Stimulated activated CD4-positive, alpha-beta T cell treated with anti-CD3 and anti-CD28 coated beads, Interleukin-4, amount 100 ng/mL, for 48 hours (primary cell): ENCODE results near the gene ATP6V1G2.

Experiments used
- DNase-seq, 2 donors: peaks; one replicate each; pipeline ENCODE4 v3.0.0-alpha.2; 2020; ENCODE audit warnings: low read depth in 2 of 2

Gene ATP6V1G2

GRCh38 chr6:31575952-31576685, 29.7 kb upstream of the ATP6V1G2 start:
- no peak for DNase-seq

GRCh38 chr6:31575335-31575901, 29.0 kb upstream of the ATP6V1G2 start, which contains the start of gene TNF:
Gene TNF (plus strand): TSS chr6:31575565. CDS start chr6:31575742, 177 bp downstream.
- DNase-seq, result peak; percentile 76 to 83

- no peak for DNase-seq
Measured at GRCh38 chr6:31574106-31575061, 28.0 kb upstream of the ATP6V1G2 start.

- DNase-seq, result no peak
Measured at GRCh38 chr6:31573239-31574105, 27.1 kb upstream of the ATP6V1G2 start.

GRCh38 chr6:31572041-31572911, 25.9 kb upstream of the ATP6V1G2 start, which contains the start of gene LTA:
Gene LTA (plus strand): TSS chr6:31572289. CDS start chr6:31572743, 454 bp downstream.
- peak; percentile 72 to 81 for DNase-seq

GRCh38 chr6:31569861-31570536, 23.6 kb upstream of the ATP6V1G2 start:
- no peak for DNase-seq

- DNase-seq, result peak in 1 of 2 donors; percentile 73
Measured at GRCh38 chr6:31568537-31568961, 22.1 kb upstream of the ATP6V1G2 start.

GRCh38 chr6:31567531-31568370, 21.3 kb upstream of the ATP6V1G2 start:
- DNase-seq, result no peak

GRCh38 chr6:31560697-31561058, 14.3 kb upstream of the ATP6V1G2 start:
- DNase-seq, result no peak

GRCh38 chr6:31559958-31560696, 13.7 kb upstream of the ATP6V1G2 start:
- peak in 1 of 2 donors; percentile 38 for DNase-seq

GRCh38 chr6:31559606-31559957, 13.2 kb upstream of the ATP6V1G2 start:
- no peak for DNase-seq

- peak in 1 of 2 donors; percentile 42 for DNase-seq
Measured at GRCh38 chr6:31558631-31559500, 12.5 kb upstream of the ATP6V1G2 start.

GRCh38 chr6:31558318-31558625, 11.9 kb upstream of the ATP6V1G2 start:
- no peak for DNase-seq

GRCh38 chr6:31557443-31558317, 11.3 kb upstream of the ATP6V1G2 start:
- DNase-seq, result no peak

- DNase-seq, result no peak
Measured at GRCh38 chr6:31556307-31556706, 9.9 kb upstream of the ATP6V1G2 start.

GRCh38 chr6:31551371-31551770, 5.0 kb upstream of the ATP6V1G2 start:
- peak in 1 of 2 donors; percentile 29 for DNase-seq
